ENCODE measurements around the gene AKIP1.

AKIP1 gene

DNA sequence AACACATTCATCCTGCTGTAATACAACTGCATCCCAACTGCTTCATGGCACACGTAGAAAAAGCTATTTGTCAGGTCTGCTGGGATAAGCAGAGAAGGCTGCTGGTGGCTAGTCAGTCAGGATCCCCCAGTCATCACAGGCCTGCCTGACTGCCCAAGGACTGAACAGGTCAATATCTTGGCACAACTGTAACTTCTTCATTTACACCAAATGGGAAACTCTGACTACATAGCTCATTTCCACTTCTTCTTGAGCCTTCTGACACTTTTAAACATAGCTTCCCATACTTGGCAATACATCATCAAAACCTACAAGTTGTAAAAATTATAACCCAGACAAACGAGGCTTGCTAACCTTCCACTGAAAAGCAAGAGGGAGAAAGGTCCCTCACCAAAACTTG is 50.4 kb downstream of the AKIP1 start:
- no peak for DNase-seq (ENCODE audit: low read depth)

DNA sequence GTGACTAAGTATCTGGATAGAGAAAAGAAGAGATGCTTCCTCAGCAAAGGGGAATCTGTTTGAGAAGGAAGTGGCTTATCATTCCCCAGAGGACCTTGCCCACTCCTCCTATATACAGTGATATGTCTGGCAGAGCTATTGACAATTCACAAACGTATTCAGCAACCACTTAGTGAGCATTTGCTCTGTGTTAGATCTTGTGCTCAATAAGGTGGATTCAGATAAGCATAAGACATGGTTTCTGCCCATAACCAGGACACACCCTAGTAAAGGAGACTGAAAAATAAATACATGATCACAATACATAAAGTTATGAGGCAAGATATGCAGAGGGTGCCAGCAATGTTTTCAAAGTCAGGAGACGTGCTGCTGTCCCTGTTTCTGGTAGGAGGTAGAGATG is 51.9 kb downstream of the AKIP1 start:
- no peak for DNase-seq (ENCODE audit: low read depth)

DNA sequence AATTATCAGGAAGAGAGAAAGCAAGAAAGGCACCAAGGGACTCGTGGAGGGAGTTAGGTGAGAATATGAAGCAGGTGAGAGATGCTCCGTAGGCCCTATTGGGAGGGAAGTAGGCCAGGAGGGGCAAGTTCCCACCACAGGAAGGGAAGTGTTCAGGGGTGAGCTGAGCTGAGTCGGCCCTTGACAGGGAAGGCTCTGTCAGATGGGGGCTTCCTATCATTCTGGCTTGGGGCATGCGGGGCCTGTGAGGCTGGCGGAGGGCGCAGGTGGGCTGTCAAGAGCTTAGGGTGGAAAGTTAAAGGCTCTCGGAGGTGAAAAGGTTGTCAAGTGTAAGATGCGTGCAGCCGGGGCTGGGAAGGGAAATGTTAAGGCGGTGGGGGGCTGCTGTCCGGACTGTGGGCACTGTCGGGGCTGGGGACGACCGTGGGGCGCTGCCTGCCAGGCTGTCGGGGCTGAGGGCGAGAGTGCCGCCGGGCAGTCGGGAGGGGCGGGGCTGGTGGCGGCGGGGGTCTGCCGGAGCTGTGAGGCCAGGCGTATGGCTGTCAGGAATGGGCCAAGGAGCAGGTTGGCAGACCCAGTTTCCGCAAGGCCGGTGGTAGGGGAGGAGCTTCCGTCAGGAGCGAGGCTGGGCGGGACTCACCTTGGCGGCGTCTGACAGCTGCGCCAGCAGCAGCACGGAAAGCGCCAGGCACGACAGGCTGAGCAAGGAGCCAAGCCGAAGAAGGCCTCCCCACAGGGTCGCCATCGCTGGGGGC is 52.8 kb downstream of the AKIP1 start:
- DNase-seq (ENCODE audit: low read depth), result no peak

DNA sequence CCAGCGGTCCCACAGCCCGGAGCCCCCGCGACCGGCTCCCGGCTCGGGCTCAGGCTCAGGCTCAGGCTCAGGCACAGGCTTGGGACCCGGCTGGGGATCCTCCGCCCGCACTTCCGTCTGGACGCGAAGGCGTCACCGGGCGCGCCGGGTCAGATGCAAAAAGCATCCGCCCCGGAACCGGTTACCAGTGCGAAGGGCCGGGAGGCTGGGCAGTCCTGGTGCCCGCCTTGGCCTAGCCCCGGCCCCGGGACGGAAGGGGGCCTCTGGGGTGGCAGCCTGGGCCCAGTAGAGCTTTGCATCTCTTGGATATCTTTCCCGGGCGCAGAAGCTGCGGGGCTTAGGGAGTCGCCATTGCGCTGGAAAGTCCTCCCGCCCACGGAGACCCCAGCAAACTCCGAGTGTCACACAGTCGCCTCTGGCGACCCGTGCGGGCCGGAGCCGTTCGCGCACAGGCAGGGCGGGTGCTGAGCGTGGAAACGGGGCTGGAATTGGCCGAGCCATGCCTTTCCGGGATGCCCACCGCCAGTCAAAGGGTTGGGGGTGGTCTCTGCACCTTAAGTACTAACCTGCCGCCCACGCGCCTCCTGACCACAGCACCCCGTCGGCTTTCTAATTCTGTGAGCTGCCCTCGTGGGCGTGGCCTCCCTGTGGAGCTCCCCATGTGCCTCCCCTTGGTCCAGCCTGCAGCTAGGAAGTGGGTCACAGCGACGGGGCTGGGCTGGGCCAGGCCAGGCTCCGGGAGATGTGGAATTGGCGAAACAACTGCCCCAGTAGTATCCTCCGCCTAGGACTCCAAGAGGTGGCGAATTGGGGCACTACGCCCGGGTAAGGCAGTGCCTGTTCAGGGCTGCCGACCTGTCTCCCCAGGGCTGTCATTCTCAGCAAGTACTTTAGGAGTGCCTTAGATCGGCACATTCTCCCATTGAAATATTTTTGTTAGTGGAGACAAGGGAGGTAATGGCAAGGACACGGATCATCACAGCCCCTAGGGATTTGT is 53.6 kb downstream of the AKIP1 start, which contains the start of gene TMEM9B:
Gene TMEM9B, minus strand, starts transcription at position 119 of the 997 bp plus-strand sequence. CDS start 129 bp downstream, outside the sequence.
- peak; percentile 87 for DNase-seq (ENCODE audit: low read depth)

DNA sequence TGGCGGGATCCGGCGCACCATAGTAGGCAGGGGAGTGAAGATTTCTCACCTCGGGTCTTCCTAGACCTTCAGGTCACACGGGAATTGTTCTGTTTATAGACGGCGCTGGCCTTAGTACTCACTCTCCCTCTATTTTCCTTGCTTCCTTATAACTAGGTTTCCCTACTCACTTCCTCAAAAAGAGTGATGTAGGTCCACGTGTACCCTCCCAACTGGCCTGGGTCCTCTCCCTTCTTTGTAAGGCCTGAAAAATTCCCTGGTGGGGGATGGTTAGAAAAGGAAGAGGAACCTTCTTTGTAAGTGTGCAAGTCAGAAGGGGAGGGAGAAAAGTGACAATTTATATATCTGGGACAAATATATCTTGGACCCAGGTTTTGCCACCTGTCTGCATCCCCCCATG is 56.2 kb downstream of the AKIP1 start:
- no peak for DNase-seq (ENCODE audit: low read depth)

Data from fibroblast of gingiva (primary cell).